GM12878 (cell line): ENCODE results near the gene RAB36. TPM values are rescaled to one million over a fixed set of nuclear protein-coding genes. Genes with fewer than 3 reads are reported as not detected.

Experiments used
- ATAC-seq: fragments of 200-7000 bp; cut with Tn5 transposase; 3 replicates; pipeline ENCODE4 v1.9.1; 2020; ENCODE audit warnings: mild to moderate bottlenecking, moderate library complexity
- BruUV-seq: library from RNA; stranded (reverse); fragments of 400-500 nt; replicated peaks from 2 replicates; lab custom pipeline; 2021; lab: Mats Ljungman, UMichigan
- CTCF ChIA-PET: fragments of 300-600 bp; sonication (Branson Sonifier 250); formaldehyde crosslinking; extraction: SDS; loops from one replicate; lab custom pipeline; 2021; ENCODE audit warnings: inconsistent platforms; lab: Yijun Ruan, JAX
- POLR2A ChIA-PET: fragments of 350-600 bp; formaldehyde crosslinking; extraction: SDS; loops from one replicate; lab custom pipeline; 2021; ENCODE audit warnings: inconsistent platforms; lab: Charles Lee
- RAD21 ChIA-PET: fragments of 300-600 bp; sonication (Branson Sonifier 250); formaldehyde crosslinking; loops from one replicate; lab custom pipeline; 2023; ENCODE audit warnings: antibody characterized with exemption; ENCODE audit not compliant: unreplicated experiment; lab: Charles Lee
- SMC1A ChIA-PET: fragments of 300-600 bp; sonication (Branson Sonifier 250); formaldehyde crosslinking; loops from one replicate; lab custom pipeline; 2023; ENCODE audit not compliant: unreplicated experiment, uncharacterized antibody; lab: Charles Lee
- DNase-seq: peaks from one replicate; pipeline ENCODE4 v3.0.0-alpha.2; 2011; ENCODE audit warnings: low read depth, low spot score
- FAIRE-seq: peaks from 3 replicates; lab custom pipeline; 2011; peaks lifted over from hg19 to GRCh38; lab: Jason Lieb, UNC
- H2AFZ ChIP-seq: 2 replicates; pipeline ENCODE4 v1.6.0; 2011; ENCODE audit warnings: low read depth, low read length, control low read depth; ENCODE audit not compliant: control insufficient read depth
- H3K27ac ChIP-seq: 2 replicates; pipeline ENCODE4 v1.5.1; 2011; ENCODE audit warnings: control low read depth; ENCODE audit not compliant: control insufficient read depth, insufficient read depth
- H3K27me3 ChIP-seq, 2 experiments: replicated peaks in 1 of 2; 2 replicates each; pipeline versions ENCODE4 v1.6.0 to v1.6.1; 2011; ENCODE audit warnings: low read length in 1 of 2; ENCODE audit not compliant: control insufficient read depth in 2 of 2, insufficient read depth in 2 of 2
- H3K36me3 ChIP-seq, 2 experiments: 2 replicates each; pipeline ENCODE4 v1.5.1; 2011; ENCODE audit warnings: low read length in 1 of 2; ENCODE audit not compliant: control insufficient read depth in 2 of 2, insufficient read depth in 2 of 2
- H3K4me1 ChIP-seq: 2 replicates; pipeline ENCODE4 v1.6.1; 2011; ENCODE audit warnings: mild to moderate bottlenecking, low read length, moderate library complexity, mixed read lengths; ENCODE audit not compliant: control insufficient read depth, insufficient read depth
- H3K4me2 ChIP-seq: 2 replicates; pipeline ENCODE4 v1.6.0; 2011; ENCODE audit warnings: control low read depth; ENCODE audit not compliant: control insufficient read depth, insufficient read depth
- H3K4me3 ChIP-seq: fragments of 200-600 bp; sonication (generic); 2 replicates; pipeline ENCODE4 v1.5.1; 2016
- H3K79me2 ChIP-seq: 2 replicates; pipeline ENCODE4 v1.6.0; 2011; ENCODE audit warnings: low read length; ENCODE audit not compliant: control insufficient read depth, insufficient read depth
- H3K9ac ChIP-seq: 2 replicates; pipeline ENCODE4 v1.8.0; 2011; ENCODE audit warnings: low read length, control low read depth, mixed read lengths; ENCODE audit not compliant: control insufficient read depth, insufficient read depth
- H3K9me3 ChIP-seq: replicated peaks from 3 replicates; pipeline ENCODE4 v1.5.1; 2011; ENCODE audit warnings: mild to moderate bottlenecking, low read length; ENCODE audit not compliant: control insufficient read depth, insufficient read depth
- H4K20me1 ChIP-seq: 2 replicates; pipeline ENCODE4 v1.6.0; 2011; ENCODE audit not compliant: control insufficient read depth, insufficient read depth
- BACH1 ChIP-seq: fragments of 450-650 bp; IDR thresholded peaks from 2 replicates; pipeline ENCODE4 v1.6.1; 2017; ENCODE audit warnings: mild to moderate bottlenecking, borderline replicate concordance
- CHD1 ChIP-seq: IDR thresholded peaks from 2 replicates; pipeline ENCODE4 v1.6.1; 2012; ENCODE audit warnings: low read depth, low read length, improper control_type of control experiment
- DPF2 ChIP-seq: fragments of 450-650 bp; IDR thresholded peaks from 2 replicates; pipeline ENCODE4 v1.6.1; 2017; ENCODE audit warnings: mild to moderate bottlenecking
- IKZF1 ChIP-seq: fragments of 450-650 bp; conservative IDR thresholded peaks from 2 replicates; pipeline ENCODE4 v1.6.1; 2017; ENCODE audit warnings: antibody characterized with exemption, mild to moderate bottlenecking
- MTA3 ChIP-seq: IDR thresholded peaks from 2 replicates; pipeline ENCODE4 v1.6.1; 2012; ENCODE audit warnings: low read length, inconsistent platforms, borderline replicate concordance
- NBN ChIP-seq: fragments of 450-650 bp; IDR thresholded peaks from 2 replicates; pipeline ENCODE4 v1.6.1; 2016
- PAX8 ChIP-seq: fragments of 450-650 bp; IDR thresholded peaks from 2 replicates; pipeline ENCODE4 v1.6.1; 2017; ENCODE audit warnings: mild to moderate bottlenecking, moderate library complexity
- POLR2AphosphoS5 ChIP-seq: IDR thresholded peaks from 2 replicates; pipeline ENCODE4 v1.6.1; 2011; ENCODE audit warnings: mild to moderate bottlenecking, low read length, inconsistent platforms
- TAF1 ChIP-seq: IDR thresholded peaks from 2 replicates; pipeline ENCODE4 v1.6.1; 2011; ENCODE audit warnings: mild to moderate bottlenecking, low read depth, low read length, borderline replicate concordance
- TARDBP ChIP-seq: IDR thresholded peaks from 2 replicates; pipeline ENCODE4 v1.6.1; 2016; ENCODE audit warnings: borderline replicate concordance
- TBL1XR1 ChIP-seq: IDR thresholded peaks from 2 replicates; pipeline ENCODE4 v1.6.1; 2012; ENCODE audit warnings: low read depth, low read length, improper control_type of control experiment
- TCF12 ChIP-seq: IDR thresholded peaks from 2 replicates; pipeline ENCODE4 v1.6.1; 2011; ENCODE audit warnings: low read depth, mild to moderate bottlenecking, low read length
- WRNIP1 ChIP-seq: IDR thresholded peaks from 2 replicates; pipeline ENCODE4 v1.6.1; 2011; ENCODE audit warnings: low read depth, low read length, improper control_type of control experiment, borderline replicate concordance
- WGBS: methylation state at CpG from one replicate; pipeline ENCODE4 v1.1.6; 2016; ENCODE audit warnings: low lambda C conversion rate; ENCODE audit not compliant: insufficient replicate concordance, insufficient coverage; ENCODE audit errors: missing lambda C conversion rate; 5-methylcytosine and 5-hydroxymethylcytosine counted together
- in situ Hi-C: fragments of 300-500 bp; cut with MboI; formaldehyde crosslinking; loops from 9 replicates; pipeline ENCODE4 v1.14.3; 2018; ENCODE audit warnings: mixed read lengths
- intact Hi-C: fragments of 100-400 bp; cut with micrococcal nuclease; formaldehyde crosslinking; loops from one replicate; pipeline ENCODE4 v1.14.2; 2022; ENCODE audit not compliant: unreplicated experiment
- polyA plus RNA-seq, 11 experiments: library from polyadenylated mRNA; depleted of rRNA in 4 of 11; unstranded in 6 of 11; stranded (reverse) in 5 of 11; fragments of >200 nt; fragmentation: Nextera tagmentation in 4 of 11; fragmentation: Illumina TruSeq in 1 of 11; extraction: Ambion mirVana in 4 of 11; extraction: Trizol in 1 of 11; gene quantifications; 1 replicate in 1 of 11; 2 replicates in 10 of 11; pipeline versions ENCODE4 v1.2.1 to v1.2.3, GENCODE V29; 2011 to 2016; ENCODE audit warnings: inconsistent platforms in 2 of 11, missing spikeins in 2 of 11, low read depth in 1 of 11
- total RNA-seq, 4 experiments: library from RNA; depleted of rRNA in 3 of 4; stranded (reverse); fragments of >200 nt in 3 of 4; fragmentation: Illumina TruSeq in 1 of 4; extraction: Trizol in 1 of 4; gene quantifications; 2 replicates each; pipeline versions ENCODE4 v1.2.1 to v1.2.3, GENCODE V29; 2013 to 2021
- TF ChIP-seq, protein P1 (sequence below): IDR thresholded peaks from 2 replicates; pipeline ENCODE4 v1.6.1; 2012; ENCODE audit warnings: mild to moderate bottlenecking, low read depth, low read length
- TF ChIP-seq, protein P2 (sequence below): IDR thresholded peaks from 2 replicates; pipeline ENCODE4 v1.6.1; 2011; ENCODE audit warnings: borderline replicate concordance, low read depth, mild to moderate bottlenecking, moderate library complexity, mixed read lengths, low read length; ENCODE audit not compliant: insufficient read depth; ENCODE audit errors: extremely low read length
- TF ChIP-seq, protein P3 (sequence below): IDR thresholded peaks from 2 replicates; pipeline ENCODE4 v1.6.1; 2011; ENCODE audit warnings: low read depth, low read length, improper control_type of control experiment, borderline replicate concordance

Gene RAB36
- total and polyA plus RNA-seq, 10 of the 15 experiments (the other 5 are each of a cell fraction or from before 2014, with no cell fraction given), result 0.31 to 2.7 (median 1.1) TPM

DNA sequence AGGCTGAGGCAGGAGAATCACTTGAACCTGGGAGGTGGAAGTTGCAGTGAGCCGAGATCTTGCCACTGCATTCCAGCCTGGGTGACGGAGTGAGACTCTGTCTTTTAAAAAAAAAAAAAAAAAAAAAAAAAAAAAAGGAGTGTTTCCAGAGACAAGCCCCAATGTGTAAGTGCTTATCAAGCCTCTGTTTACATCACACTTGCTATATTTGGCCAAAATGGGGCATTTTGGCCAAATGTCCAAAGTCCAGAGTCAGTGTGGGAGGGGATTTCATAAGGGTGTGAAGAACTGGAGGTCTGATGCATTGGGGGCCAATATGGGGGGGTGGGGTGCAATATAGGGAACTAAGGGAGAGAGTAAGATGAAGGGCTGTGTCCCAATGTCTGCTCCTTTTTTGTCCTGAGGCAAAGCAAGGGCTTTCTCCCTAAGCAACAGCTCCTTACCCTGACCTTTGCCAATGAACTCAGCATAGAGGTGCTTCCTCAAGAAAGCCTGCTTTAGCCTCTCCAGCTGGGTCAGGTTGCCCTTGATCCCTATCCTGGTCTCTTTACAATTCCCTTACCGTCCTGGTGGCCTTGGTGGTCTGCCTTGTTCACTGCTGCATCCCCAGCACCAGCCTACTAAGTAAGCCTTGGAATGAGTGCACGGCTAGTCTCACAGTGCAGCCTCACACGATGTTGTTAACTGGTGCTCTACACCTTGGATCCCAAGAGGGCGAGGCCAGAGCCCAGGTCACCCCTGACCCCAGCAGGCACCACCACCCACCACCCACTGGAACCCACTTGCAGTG is 21.0 kb downstream of the RAB36 start:
- 14% methylated on average over 6 of the region's 6 CpGs for WGBS
- no peak overlapping the region for H3K4me2 ChIP-seq
- H4K20me1 ChIP-seq, result no peaks in the 10 kb centered on the region
- BruUV-seq, result no TSS peak
- in situ Hi-C loops (no loop called here), intact Hi-C loops (no loop called here)
- no peak overlapping the region for H3K4me3 ChIP-seq
- H3K79me2 ChIP-seq, result no peaks in the 10 kb centered on the region
- H2AFZ ChIP-seq, result no peak overlapping the region
- RAD21 ChIA-PET, result interaction anchor here (0.7 to 1.0 kb wide), 2 partner anchors 22 to 115 kb away, joined by 3 read pairs; no protein-coding TSS in a partner anchor
- FAIRE-seq (no peak), DNase-seq (no peak), ATAC-seq (no peak)
- SMC1A ChIA-PET, result interaction anchor here (0.6 to 1.3 kb wide), 4 partner anchors 28 to 600 kb away, joined by 3 read pairs; no protein-coding TSS in a partner anchor
- H3K9me3 ChIP-seq, result no peaks in the 10 kb centered on the region
- H3K4me1 ChIP-seq, result no peaks in the 10 kb centered on the region
- POLR2A ChIA-PET, result interaction anchor here (0.6 kb wide), 1 partner anchor 43 kb away, joined by 3 read pairs; no protein-coding TSS in a partner anchor
- H3K27me3 ChIP-seq, result no peaks in the 10 kb centered on the region
- CTCF ChIA-PET, result interaction anchor here (1.2 to 1.9 kb wide), 2 partner anchors 12 to 206 kb away, joined by 5 to 6 read pairs; no protein-coding TSS in a partner anchor
- H3K27ac ChIP-seq, result no peak overlapping the region
- no peaks in the 10 kb centered on the region for H3K36me3 ChIP-seq
- H3K9ac ChIP-seq, result no peak overlapping the region
- TF ChIP-seq TAF1 (no peak), NBN (no peak), WRNIP1 (no peak), TBL1XR1 (no peak), DPF2 (no peak), TCF12 (no peak), PAX8 (no peak), BACH1 (no peak), CHD1 (no peak), TARDBP (no peak), POLR2AphosphoS5 (no peak), MTA3 (no peak), IKZF1 (no peak)
- TF ChIP-seq, protein P1, sequence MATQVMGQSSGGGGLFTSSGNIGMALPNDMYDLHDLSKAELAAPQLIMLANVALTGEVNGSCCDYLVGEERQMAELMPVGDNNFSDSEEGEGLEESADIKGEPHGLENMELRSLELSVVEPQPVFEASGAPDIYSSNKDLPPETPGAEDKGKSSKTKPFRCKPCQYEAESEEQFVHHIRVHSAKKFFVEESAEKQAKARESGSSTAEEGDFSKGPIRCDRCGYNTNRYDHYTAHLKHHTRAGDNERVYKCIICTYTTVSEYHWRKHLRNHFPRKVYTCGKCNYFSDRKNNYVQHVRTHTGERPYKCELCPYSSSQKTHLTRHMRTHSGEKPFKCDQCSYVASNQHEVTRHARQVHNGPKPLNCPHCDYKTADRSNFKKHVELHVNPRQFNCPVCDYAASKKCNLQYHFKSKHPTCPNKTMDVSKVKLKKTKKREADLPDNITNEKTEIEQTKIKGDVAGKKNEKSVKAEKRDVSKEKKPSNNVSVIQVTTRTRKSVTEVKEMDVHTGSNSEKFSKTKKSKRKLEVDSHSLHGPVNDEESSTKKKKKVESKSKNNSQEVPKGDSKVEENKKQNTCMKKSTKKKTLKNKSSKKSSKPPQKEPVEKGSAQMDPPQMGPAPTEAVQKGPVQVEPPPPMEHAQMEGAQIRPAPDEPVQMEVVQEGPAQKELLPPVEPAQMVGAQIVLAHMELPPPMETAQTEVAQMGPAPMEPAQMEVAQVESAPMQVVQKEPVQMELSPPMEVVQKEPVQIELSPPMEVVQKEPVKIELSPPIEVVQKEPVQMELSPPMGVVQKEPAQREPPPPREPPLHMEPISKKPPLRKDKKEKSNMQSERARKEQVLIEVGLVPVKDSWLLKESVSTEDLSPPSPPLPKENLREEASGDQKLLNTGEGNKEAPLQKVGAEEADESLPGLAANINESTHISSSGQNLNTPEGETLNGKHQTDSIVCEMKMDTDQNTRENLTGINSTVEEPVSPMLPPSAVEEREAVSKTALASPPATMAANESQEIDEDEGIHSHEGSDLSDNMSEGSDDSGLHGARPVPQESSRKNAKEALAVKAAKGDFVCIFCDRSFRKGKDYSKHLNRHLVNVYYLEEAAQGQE, result no peak
- TF ChIP-seq, protein P2, sequence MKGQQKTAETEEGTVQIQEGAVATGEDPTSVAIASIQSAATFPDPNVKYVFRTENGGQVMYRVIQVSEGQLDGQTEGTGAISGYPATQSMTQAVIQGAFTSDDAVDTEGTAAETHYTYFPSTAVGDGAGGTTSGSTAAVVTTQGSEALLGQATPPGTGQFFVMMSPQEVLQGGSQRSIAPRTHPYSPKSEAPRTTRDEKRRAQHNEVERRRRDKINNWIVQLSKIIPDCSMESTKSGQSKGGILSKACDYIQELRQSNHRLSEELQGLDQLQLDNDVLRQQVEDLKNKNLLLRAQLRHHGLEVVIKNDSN, result no peak
- TF ChIP-seq, protein P3, sequence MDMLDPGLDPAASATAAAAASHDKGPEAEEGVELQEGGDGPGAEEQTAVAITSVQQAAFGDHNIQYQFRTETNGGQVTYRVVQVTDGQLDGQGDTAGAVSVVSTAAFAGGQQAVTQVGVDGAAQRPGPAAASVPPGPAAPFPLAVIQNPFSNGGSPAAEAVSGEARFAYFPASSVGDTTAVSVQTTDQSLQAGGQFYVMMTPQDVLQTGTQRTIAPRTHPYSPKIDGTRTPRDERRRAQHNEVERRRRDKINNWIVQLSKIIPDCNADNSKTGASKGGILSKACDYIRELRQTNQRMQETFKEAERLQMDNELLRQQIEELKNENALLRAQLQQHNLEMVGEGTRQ, result no peak
